GM12878 (cell line): ENCODE results near the gene OPRL1. TPM values are rescaled to one million over a fixed set of nuclear protein-coding genes. Genes with fewer than 3 reads are reported as not detected.

ENCODE experiments used
- ATAC-seq: fragments of 200-7000 bp; cut with Tn5 transposase; 3 replicates; pipeline ENCODE4 v1.9.1; 2020; ENCODE audit warnings: mild to moderate bottlenecking, moderate library complexity
- BruUV-seq: library from RNA; stranded (reverse); fragments of 400-500 nt; replicated peaks from 2 replicates; lab custom pipeline; 2021; lab: Mats Ljungman, UMichigan
- CTCF ChIA-PET: fragments of 300-600 bp; sonication (Branson Sonifier 250); formaldehyde crosslinking; extraction: SDS; loops from one replicate; lab custom pipeline; 2021; ENCODE audit warnings: inconsistent platforms; lab: Yijun Ruan, JAX
- POLR2A ChIA-PET: fragments of 350-600 bp; formaldehyde crosslinking; extraction: SDS; loops from one replicate; lab custom pipeline; 2021; ENCODE audit warnings: inconsistent platforms; lab: Charles Lee
- RAD21 ChIA-PET: fragments of 300-600 bp; sonication (Branson Sonifier 250); formaldehyde crosslinking; loops from one replicate; lab custom pipeline; 2023; ENCODE audit warnings: antibody characterized with exemption; ENCODE audit not compliant: unreplicated experiment; lab: Charles Lee
- SMC1A ChIA-PET: fragments of 300-600 bp; sonication (Branson Sonifier 250); formaldehyde crosslinking; loops from one replicate; lab custom pipeline; 2023; ENCODE audit not compliant: unreplicated experiment, uncharacterized antibody; lab: Charles Lee
- DNase-seq: peaks from one replicate; pipeline ENCODE4 v3.0.0-alpha.2; 2011; ENCODE audit warnings: low read depth, low spot score
- FAIRE-seq: peaks from 3 replicates; lab custom pipeline; 2011; peaks lifted over from hg19 to GRCh38; lab: Jason Lieb, UNC
- H2AFZ ChIP-seq: 2 replicates; pipeline ENCODE4 v1.6.0; 2011; ENCODE audit warnings: low read depth, low read length, control low read depth; ENCODE audit not compliant: control insufficient read depth
- H3K27ac ChIP-seq: 2 replicates; pipeline ENCODE4 v1.5.1; 2011; ENCODE audit warnings: control low read depth; ENCODE audit not compliant: control insufficient read depth, insufficient read depth
- H3K27me3 ChIP-seq, 2 experiments: replicated peaks in 1 of 2; 2 replicates each; pipeline versions ENCODE4 v1.6.0 to v1.6.1; 2011; ENCODE audit warnings: low read length in 1 of 2; ENCODE audit not compliant: control insufficient read depth in 2 of 2, insufficient read depth in 2 of 2
- H3K36me3 ChIP-seq, 2 experiments: 2 replicates each; pipeline ENCODE4 v1.5.1; 2011; ENCODE audit warnings: low read length in 1 of 2; ENCODE audit not compliant: control insufficient read depth in 2 of 2, insufficient read depth in 2 of 2
- H3K4me1 ChIP-seq: 2 replicates; pipeline ENCODE4 v1.6.1; 2011; ENCODE audit warnings: mild to moderate bottlenecking, low read length, moderate library complexity, mixed read lengths; ENCODE audit not compliant: control insufficient read depth, insufficient read depth
- H3K4me2 ChIP-seq: 2 replicates; pipeline ENCODE4 v1.6.0; 2011; ENCODE audit warnings: control low read depth; ENCODE audit not compliant: control insufficient read depth, insufficient read depth
- H3K4me3 ChIP-seq: fragments of 200-600 bp; sonication (generic); 2 replicates; pipeline ENCODE4 v1.5.1; 2016
- H3K79me2 ChIP-seq: 2 replicates; pipeline ENCODE4 v1.6.0; 2011; ENCODE audit warnings: low read length; ENCODE audit not compliant: control insufficient read depth, insufficient read depth
- H3K9ac ChIP-seq: 2 replicates; pipeline ENCODE4 v1.8.0; 2011; ENCODE audit warnings: low read length, control low read depth, mixed read lengths; ENCODE audit not compliant: control insufficient read depth, insufficient read depth
- H3K9me3 ChIP-seq: replicated peaks from 3 replicates; pipeline ENCODE4 v1.5.1; 2011; ENCODE audit warnings: mild to moderate bottlenecking, low read length; ENCODE audit not compliant: control insufficient read depth, insufficient read depth
- H4K20me1 ChIP-seq: 2 replicates; pipeline ENCODE4 v1.6.0; 2011; ENCODE audit not compliant: control insufficient read depth, insufficient read depth
- CHD1 ChIP-seq: IDR thresholded peaks from 2 replicates; pipeline ENCODE4 v1.6.1; 2012; ENCODE audit warnings: low read depth, low read length, improper control_type of control experiment
- EGR1 ChIP-seq, 2 experiments: IDR thresholded peaks; 1 replicate in 1 of 2; 2 replicates in 1 of 2; pipeline ENCODE4 v1.6.1; 2011 to 2012; ENCODE audit warnings: low read depth in 2 of 2, low read length in 2 of 2, borderline replicate concordance in 1 of 2, mild to moderate bottlenecking in 1 of 2, moderate library complexity in 1 of 2
- ELK1 ChIP-seq: IDR thresholded peaks from 2 replicates; pipeline ENCODE4 v1.6.1; 2012; ENCODE audit warnings: low read depth, low read length, improper control_type of control experiment
- GABPA ChIP-seq: IDR thresholded peaks from 2 replicates; pipeline ENCODE4 v1.6.1; 2014; ENCODE audit warnings: antibody characterized with exemption, low read depth, mild to moderate bottlenecking, inconsistent platforms
- HDGF ChIP-seq: fragments of 450-650 bp; IDR thresholded peaks from 2 replicates; pipeline ENCODE4 v1.6.1; 2016; ENCODE audit warnings: antibody characterized with exemption
- LARP7 ChIP-seq: fragments of 450-650 bp; IDR thresholded peaks from 2 replicates; pipeline ENCODE4 v1.6.1; 2017; ENCODE audit warnings: mild to moderate bottlenecking
- MTA2 ChIP-seq: fragments of 450-650 bp; IDR thresholded peaks from 2 replicates; pipeline ENCODE4 v1.6.1; 2016; ENCODE audit warnings: low read depth, mild to moderate bottlenecking, moderate library complexity
- NFYB ChIP-seq: IDR thresholded peaks from 2 replicates; pipeline ENCODE4 v1.6.1; 2011; ENCODE audit warnings: low read depth, mild to moderate bottlenecking, low read length, improper control_type of control experiment, moderate library complexity; ENCODE audit not compliant: insufficient read depth
- NR2C1 ChIP-seq: fragments of 450-650 bp; IDR thresholded peaks from 2 replicates; pipeline ENCODE4 v1.6.1; 2017; ENCODE audit warnings: antibody characterized with exemption, mild to moderate bottlenecking, moderate library complexity
- PML ChIP-seq: IDR thresholded peaks from 2 replicates; pipeline ENCODE4 v1.6.1; 2012; ENCODE audit warnings: low read length, inconsistent platforms
- POLR2A ChIP-seq: IDR thresholded peaks from 2 replicates; pipeline ENCODE4 v1.6.1; 2011; ENCODE audit warnings: low read depth, mild to moderate bottlenecking, low read length
- POLR2AphosphoS5 ChIP-seq: IDR thresholded peaks from 2 replicates; pipeline ENCODE4 v1.6.1; 2011; ENCODE audit warnings: mild to moderate bottlenecking, low read length, inconsistent platforms
- RAD21 ChIP-seq: IDR thresholded peaks from 2 replicates; pipeline ENCODE4 v1.6.1; 2011; ENCODE audit warnings: mild to moderate bottlenecking, low read depth, low read length, moderate library complexity; ENCODE audit not compliant: insufficient read depth
- SIX5 ChIP-seq: IDR thresholded peaks from 2 replicates; pipeline ENCODE4 v1.6.1; 2011; ENCODE audit warnings: mild to moderate bottlenecking, low read depth, low read length, moderate library complexity; ENCODE audit not compliant: severe bottlenecking
- SMARCA5 ChIP-seq: fragments of 450-650 bp; IDR thresholded peaks from 2 replicates; pipeline ENCODE4 v1.6.1; 2017; ENCODE audit warnings: mild to moderate bottlenecking
- STAT1 ChIP-seq: fragments of 450-650 bp; conservative IDR thresholded peaks from 2 replicates; pipeline ENCODE4 v1.6.1; 2014; ENCODE audit warnings: antibody characterized with exemption, mild to moderate bottlenecking
- WRNIP1 ChIP-seq: IDR thresholded peaks from 2 replicates; pipeline ENCODE4 v1.6.1; 2011; ENCODE audit warnings: low read depth, low read length, improper control_type of control experiment, borderline replicate concordance
- ZNF622 ChIP-seq: fragments of 450-650 bp; IDR thresholded peaks from 2 replicates; pipeline ENCODE4 v1.6.1; 2017; ENCODE audit warnings: mild to moderate bottlenecking, inconsistent platforms
- ZSCAN29 ChIP-seq: fragments of 450-650 bp; IDR thresholded peaks from 2 replicates; pipeline ENCODE4 v1.6.1; 2017; ENCODE audit warnings: mild to moderate bottlenecking, moderate library complexity
- WGBS: methylation state at CpG from one replicate; pipeline ENCODE4 v1.1.6; 2016; ENCODE audit warnings: low lambda C conversion rate; ENCODE audit not compliant: insufficient replicate concordance, insufficient coverage; ENCODE audit errors: missing lambda C conversion rate; 5-methylcytosine and 5-hydroxymethylcytosine counted together
- in situ Hi-C: fragments of 300-500 bp; cut with MboI; formaldehyde crosslinking; loops from 9 replicates; pipeline ENCODE4 v1.14.3; 2018; ENCODE audit warnings: mixed read lengths
- intact Hi-C: fragments of 100-400 bp; cut with micrococcal nuclease; formaldehyde crosslinking; loops from one replicate; pipeline ENCODE4 v1.14.2; 2022; ENCODE audit not compliant: unreplicated experiment
- polyA plus RNA-seq, 11 experiments: library from polyadenylated mRNA; depleted of rRNA in 4 of 11; unstranded in 6 of 11; stranded (reverse) in 5 of 11; fragments of >200 nt; fragmentation: Nextera tagmentation in 4 of 11; fragmentation: Illumina TruSeq in 1 of 11; extraction: Ambion mirVana in 4 of 11; extraction: Trizol in 1 of 11; gene quantifications; 1 replicate in 1 of 11; 2 replicates in 10 of 11; pipeline versions ENCODE4 v1.2.1 to v1.2.3, GENCODE V29; 2011 to 2016; ENCODE audit warnings: inconsistent platforms in 2 of 11, missing spikeins in 2 of 11, low read depth in 1 of 11
- total RNA-seq, 4 experiments: library from RNA; depleted of rRNA in 3 of 4; stranded (reverse); fragments of >200 nt in 3 of 4; fragmentation: Illumina TruSeq in 1 of 4; extraction: Trizol in 1 of 4; gene quantifications; 2 replicates each; pipeline versions ENCODE4 v1.2.1 to v1.2.3, GENCODE V29; 2013 to 2021
- TF ChIP-seq, protein P1 (sequence below): fragments of 450-650 bp; IDR thresholded peaks from 2 replicates; pipeline ENCODE4 v1.6.1; 2016; ENCODE audit warnings: mild to moderate bottlenecking, moderate library complexity, borderline replicate concordance

Gene OPRL1
- total and polyA plus RNA-seq, 10 of the 15 experiments (the other 5 are each of a cell fraction or from before 2014, with no cell fraction given) = 0.04 to 0.41 (median 0.24) TPM; not detected in 1

DNA sequence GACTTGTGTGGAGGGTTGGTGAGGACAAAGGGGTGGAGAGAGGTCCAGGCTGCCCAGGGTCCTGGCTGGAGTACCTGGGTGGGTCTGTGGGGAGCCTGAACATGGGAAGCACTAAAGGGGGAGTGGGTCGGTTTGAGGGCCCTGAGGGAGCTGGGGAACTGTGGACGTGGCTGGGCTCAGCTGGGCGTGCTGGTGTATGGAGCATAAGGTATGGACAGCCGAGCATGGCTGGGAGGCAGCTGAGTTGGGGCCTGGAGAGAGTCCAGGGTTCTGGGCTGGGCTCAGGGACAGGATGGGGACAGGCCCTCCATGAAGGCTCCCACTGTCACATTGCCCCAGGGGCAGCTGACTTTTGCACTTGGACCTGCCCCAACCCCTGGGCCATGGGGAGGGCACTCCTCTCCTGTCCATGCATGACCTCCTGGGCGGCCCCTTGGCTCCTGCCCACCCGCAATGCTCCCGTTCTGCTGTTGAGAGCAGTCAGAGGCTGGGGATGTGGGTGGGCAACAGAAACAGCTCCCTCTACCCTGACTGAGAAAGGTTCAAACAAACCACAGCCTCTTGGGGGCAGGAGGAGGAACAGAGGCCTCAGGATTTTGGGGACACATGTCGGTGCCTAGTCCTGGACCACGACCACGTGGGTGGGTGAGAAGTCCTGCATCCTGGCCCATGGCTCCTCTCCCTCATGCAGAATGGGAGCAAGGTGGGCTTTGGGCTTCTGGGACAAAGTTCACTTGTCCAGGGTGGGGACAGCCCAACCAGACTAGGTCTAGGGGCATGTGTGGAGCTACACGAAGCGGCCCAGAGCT, 39.4 kb upstream of the OPRL1 start:
- in situ Hi-C loops = no loop called here
- no peaks in the 10 kb centered on the region for H3K9me3 ChIP-seq
- no peaks in the 10 kb centered on the region for H4K20me1 ChIP-seq
- 55% methylated on average over 12 of the region's 12 CpGs for WGBS
- no peaks in the 10 kb centered on the region; a peak in 1 of 4 replicates for H3K36me3 ChIP-seq
- peaks cover 4% of the 10 kb centered on the region for H3K79me2 ChIP-seq
- BruUV-seq = no TSS peak
- intact Hi-C loops = no loop called here
- FAIRE-seq = no peak
- ChIA-PET POLR2A (interaction anchor here (0.5 to 7.2 kb wide), 13 partner anchors 13 to 503 kb away, joined by 3 to 63 read pairs (median 6); partner anchors contain the start of genes OPRL1, PRPF6, PTK6 and RGS19), CTCF (interaction anchor here (0.5 to 9.1 kb wide), 21 partner anchors 16 to 502 kb away, joined by 3 to 108 read pairs (median 4); partner anchors contain the start of genes NPBWR2, OPRL1, PRPF6 and RGS19), SMC1A (interaction anchor here (0.6 to 6.1 kb wide), 8 partner anchors 12 to 80 kb away, joined by 3 to 52 read pairs (median 6); partner anchors contain the start of genes OPRL1, PRPF6, RGS19 and SAMD10), RAD21 (interaction anchor here (0.8 to 7.1 kb wide), 15 partner anchors 14 to 503 kb away, joined by 3 to 92 read pairs (median 4); partner anchors contain the start of genes NPBWR2, PRPF6, PTK6 and SAMD10)
- H3K27me3 ChIP-seq = no peaks in the 10 kb centered on the region
- H3K9ac ChIP-seq = peak overlapping the region; percentile 64
- H3K4me2 ChIP-seq = peak overlapping the region; percentile 90
- no peak for ATAC-seq
- peak overlapping the region; percentile 64; the same call in 1 of the 2 replicates for H3K4me3 ChIP-seq
- no peak overlapping the region for H2AFZ ChIP-seq
- peaks cover 35% of the 10 kb centered on the region for H3K4me1 ChIP-seq
- no peak overlapping the region for H3K27ac ChIP-seq
- no peak for DNase-seq
- TF ChIP-seq HDGF = 0 out of 2 replicates have a peak, but pooled peaks have one; percentile 20
- TF ChIP-seq, protein P1, sequence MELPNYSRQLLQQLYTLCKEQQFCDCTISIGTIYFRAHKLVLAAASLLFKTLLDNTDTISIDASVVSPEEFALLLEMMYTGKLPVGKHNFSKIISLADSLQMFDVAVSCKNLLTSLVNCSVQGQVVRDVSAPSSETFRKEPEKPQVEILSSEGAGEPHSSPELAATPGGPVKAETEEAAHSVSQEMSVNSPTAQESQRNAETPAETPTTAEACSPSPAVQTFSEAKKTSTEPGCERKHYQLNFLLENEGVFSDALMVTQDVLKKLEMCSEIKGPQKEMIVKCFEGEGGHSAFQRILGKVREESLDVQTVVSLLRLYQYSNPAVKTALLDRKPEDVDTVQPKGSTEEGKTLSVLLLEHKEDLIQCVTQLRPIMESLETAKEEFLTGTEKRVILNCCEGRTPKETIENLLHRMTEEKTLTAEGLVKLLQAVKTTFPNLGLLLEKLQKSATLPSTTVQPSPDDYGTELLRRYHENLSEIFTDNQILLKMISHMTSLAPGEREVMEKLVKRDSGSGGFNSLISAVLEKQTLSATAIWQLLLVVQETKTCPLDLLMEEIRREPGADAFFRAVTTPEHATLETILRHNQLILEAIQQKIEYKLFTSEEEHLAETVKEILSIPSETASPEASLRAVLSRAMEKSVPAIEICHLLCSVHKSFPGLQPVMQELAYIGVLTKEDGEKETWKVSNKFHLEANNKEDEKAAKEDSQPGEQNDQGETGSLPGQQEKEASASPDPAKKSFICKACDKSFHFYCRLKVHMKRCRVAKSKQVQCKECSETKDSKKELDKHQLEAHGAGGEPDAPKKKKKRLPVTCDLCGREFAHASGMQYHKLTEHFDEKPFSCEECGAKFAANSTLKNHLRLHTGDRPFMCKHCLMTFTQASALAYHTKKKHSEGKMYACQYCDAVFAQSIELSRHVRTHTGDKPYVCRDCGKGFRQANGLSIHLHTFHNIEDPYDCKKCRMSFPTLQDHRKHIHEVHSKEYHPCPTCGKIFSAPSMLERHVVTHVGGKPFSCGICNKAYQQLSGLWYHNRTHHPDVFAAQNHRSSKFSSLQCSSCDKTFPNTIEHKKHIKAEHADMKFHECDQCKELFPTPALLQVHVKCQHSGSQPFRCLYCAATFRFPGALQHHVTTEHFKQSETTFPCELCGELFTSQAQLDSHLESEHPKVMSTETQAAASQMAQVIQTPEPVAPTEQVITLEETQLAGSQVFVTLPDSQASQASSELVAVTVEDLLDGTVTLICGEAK = no peak
- TF ChIP-seq STAT1 = no peak
- no peak for TF ChIP-seq CHD1
- no peak for TF ChIP-seq ELK1
- TF ChIP-seq MTA2 = peak; percentile 4; the same call in 1 of the 2 replicates
- no peak for TF ChIP-seq GABPA
- no peak for TF ChIP-seq ZNF622
- peak; percentile 26; the same call in 1 of the 2 replicates for TF ChIP-seq POLR2AphosphoS5
- TF ChIP-seq NR2C1 = no peak
- TF ChIP-seq POLR2A = peak; percentile 24
- no peak for TF ChIP-seq ZSCAN29
- no peak for TF ChIP-seq WRNIP1
- no peak for TF ChIP-seq NFYB
- TF ChIP-seq LARP7 = no peak
- TF ChIP-seq PML = no peak
- TF ChIP-seq SIX5 = no peak
- no peak for TF ChIP-seq SMARCA5
- no peak for TF ChIP-seq EGR1 (IDR thresholded peaks at IDR 0.05; ENCODE audit: borderline replicate concordance in 1 of 2, low read depth in 2 of 2, low read length in 2 of 2)
- no peak for TF ChIP-seq RAD21
